ENCODE data around the gene TSC22D2. TPM values are rescaled to one million over a fixed set of nuclear protein-coding genes. Genes with fewer than 3 reads are reported as not detected.

The TSC22D2 gene
- total and polyA plus RNA-seq, 2 of the 8 experiments (the other 6 are each of a cell fraction or from before 2014, with no cell fraction given) = 3.4 to 27.6 TPM

DNA sequence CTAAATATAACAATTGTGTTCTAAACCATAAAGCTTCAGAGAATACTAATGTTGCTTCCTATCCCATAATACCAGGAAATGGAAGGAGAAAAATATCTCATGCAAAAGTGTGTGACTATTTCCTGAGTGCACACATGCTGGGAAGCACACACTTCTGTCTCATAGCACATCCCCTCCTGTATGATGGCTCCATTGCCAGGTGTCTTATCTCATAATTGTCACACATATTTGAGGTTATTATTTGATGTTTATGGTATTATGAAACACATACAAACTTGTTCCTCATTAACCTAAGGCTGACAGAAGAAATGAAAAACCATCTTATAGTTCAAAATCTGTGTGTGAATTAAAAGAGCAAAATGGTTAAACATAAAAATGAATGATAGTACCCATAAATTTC lies 72.8 kb downstream of the TSC22D2 start:
- FAIRE-seq = no peak
- no peak overlapping the region for H3K27ac ChIP-seq (ENCODE audit: low read depth, low read length)
- H3K9ac ChIP-seq (replicated peaks in 1 of 4; ENCODE audit: extremely low read depth in 1 of 4, low read depth in 3 of 4, low read length in 3 of 4) = no peak overlapping the region
- H4K5ac ChIP-seq (ENCODE audit: insufficient read length, low read depth, low read length) = no peak overlapping the region
- no peak overlapping the region for H2AK5ac ChIP-seq (ENCODE audit: low read depth, low read length)
- H2BK15ac ChIP-seq (ENCODE audit: low read length) = no peak overlapping the region
- no peak overlapping the region for H2BK12ac ChIP-seq (ENCODE audit: low read depth, low read length)
- no peak for DNase-seq (ENCODE audit: low read depth in 1 of 2, low spot score in 2 of 2)
- H3K4me2 ChIP-seq (ENCODE audit: insufficient read depth in 1 of 2, low read depth in 2 of 2, low read length in 2 of 2) = no peak overlapping the region
- CTCF ChIA-PET (ENCODE audit: partially characterized antibody) = interaction anchor here (0.5 to 2.0 kb wide), 3 partner anchors 13 to 605 kb away, joined by 3 to 6 read pairs (median 3); no protein-coding TSS in a partner anchor
- no peaks in the 10 kb centered on the region for H3K23me2 ChIP-seq (ENCODE audit: low read depth, low read length)
- H2BK5ac ChIP-seq (ENCODE audit: low read depth, low read length) = no peak overlapping the region
- H4K91ac ChIP-seq (replicated peaks; ENCODE audit: insufficient read length, low read length) = no peak overlapping the region
- TF ChIP-seq JUN (IDR thresholded peaks at IDR 0.05; ENCODE audit: low read depth, low read length) (no peak), RBBP5 (IDR thresholded peaks at IDR 0.05; ENCODE audit: borderline replicate concordance, low read depth, low read length) (no peak)
- H3K4ac ChIP-seq (replicated peaks; ENCODE audit: insufficient read length, low read depth, low read length) = no peak overlapping the region
- no peak overlapping the region for H2BK20ac ChIP-seq (ENCODE audit: low read length)
- H3K4me3 ChIP-seq (ENCODE audit: extremely low read depth in 1 of 4, insufficient read depth in 2 of 4, low read depth in 3 of 4, low read length in 4 of 4) = no peak overlapping the region
- H3K23ac ChIP-seq (ENCODE audit: insufficient read length) = no peak overlapping the region
- H3K27me3 ChIP-seq (replicated peaks in 1 of 4; ENCODE audit: control insufficient read depth in 3 of 4, extremely low read depth in 1 of 4, insufficient read depth in 3 of 4, low read length in 3 of 4) = no peaks in the 10 kb centered on the region
- no peak overlapping the region for H3K14ac ChIP-seq (ENCODE audit: insufficient read length)
- H2AFZ ChIP-seq (ENCODE audit: low read length) = no peak overlapping the region
- H2BK120ac ChIP-seq (replicated peaks; ENCODE audit: low read depth, low read length) = no peak overlapping the region
- no peaks in the 10 kb centered on the region for H3K9me3 ChIP-seq (ENCODE audit: insufficient read depth in 2 of 2, low read depth in 1 of 2, low read length in 1 of 2)
- no peak overlapping the region for H3K56ac ChIP-seq (replicated peaks; ENCODE audit: insufficient read length, low read depth, low read length)
- POLR2A ChIA-PET (ENCODE audit: partially characterized antibody) = no interaction called here
- H3K79me1 ChIP-seq (ENCODE audit: low read depth, low read length) = no peaks in the 10 kb centered on the region
- H3K36me3 ChIP-seq (ENCODE audit: control insufficient read depth in 2 of 4, insufficient read depth in 4 of 4, low read length in 3 of 4) = no peaks in the 10 kb centered on the region
- no peaks in the 10 kb centered on the region for H3K4me1 ChIP-seq (replicated peaks in 1 of 4; ENCODE audit: control insufficient read depth in 3 of 4, insufficient read depth in 4 of 4, low read length in 3 of 4)
- H4K20me1 ChIP-seq (replicated peaks in 1 of 2; ENCODE audit: control insufficient read depth in 1 of 2, insufficient read depth in 2 of 2, low read length in 2 of 2) = no peaks in the 10 kb centered on the region
- H4K8ac ChIP-seq (ENCODE audit: extremely low read depth, insufficient read depth, low read length) = no peak overlapping the region
- H3K79me2 ChIP-seq (ENCODE audit: control insufficient read depth in 1 of 2, insufficient read depth in 2 of 2, low read length in 2 of 2) = no peaks in the 10 kb centered on the region
- H3K18ac ChIP-seq (ENCODE audit: extremely low read depth, low read length) = no peak overlapping the region

All from H1 (cell line).